DMS53 treated with DMSO at 0.1 percent for 48 hours (cell line): ENCODE measurements around the gene AURKB.
A peak's percentile ranks its signal among the peaks of the same experiment; 100 is the strongest.
"Not testable (repeated sequence)": the region's sequence is repeated elsewhere in the genome, so short reads cannot be mapped to it uniquely, and the experiment has no call there.

Source experiments
- DNase-seq: peaks from one replicate; lab custom pipeline; 2025; ENCODE audit not compliant: unreplicated experiment; lab: John Stamatoyannopoulos, UW

The AURKB gene

DNA sequence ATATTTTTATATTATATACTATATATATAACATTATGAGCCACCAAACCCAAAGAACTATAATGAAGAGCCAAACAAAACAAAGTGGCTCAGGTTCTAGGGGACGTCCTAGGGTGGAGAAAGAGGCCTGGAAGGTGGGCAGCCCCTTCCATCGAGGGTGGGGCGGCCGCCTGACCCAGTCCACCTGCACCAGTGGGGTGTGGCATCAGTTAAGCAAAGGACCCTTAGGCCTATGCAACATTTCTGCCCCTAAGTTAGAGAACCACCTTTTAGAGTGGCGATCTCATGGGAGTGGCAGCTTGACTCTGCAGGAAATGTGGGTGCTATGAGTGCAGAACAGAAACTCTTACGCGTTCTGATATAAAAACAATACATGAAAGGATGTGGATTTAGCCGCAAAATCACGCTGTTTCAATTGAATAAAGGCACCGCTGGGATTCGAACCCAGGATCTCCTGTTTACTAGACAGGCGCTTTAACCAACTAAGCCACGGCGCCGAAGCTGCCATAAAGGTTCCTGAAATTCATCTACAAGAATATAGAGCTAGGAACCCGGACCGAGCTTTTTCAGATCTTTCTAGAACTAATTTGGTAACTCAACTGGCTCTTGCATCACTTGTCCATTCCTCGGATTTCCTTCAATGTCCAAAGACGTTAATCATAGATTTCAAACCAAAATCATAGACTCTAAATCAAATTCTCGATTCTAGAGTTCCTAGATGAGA lies 15.6 kb upstream of the AURKB start:
- DNase-seq: no peak

DNA sequence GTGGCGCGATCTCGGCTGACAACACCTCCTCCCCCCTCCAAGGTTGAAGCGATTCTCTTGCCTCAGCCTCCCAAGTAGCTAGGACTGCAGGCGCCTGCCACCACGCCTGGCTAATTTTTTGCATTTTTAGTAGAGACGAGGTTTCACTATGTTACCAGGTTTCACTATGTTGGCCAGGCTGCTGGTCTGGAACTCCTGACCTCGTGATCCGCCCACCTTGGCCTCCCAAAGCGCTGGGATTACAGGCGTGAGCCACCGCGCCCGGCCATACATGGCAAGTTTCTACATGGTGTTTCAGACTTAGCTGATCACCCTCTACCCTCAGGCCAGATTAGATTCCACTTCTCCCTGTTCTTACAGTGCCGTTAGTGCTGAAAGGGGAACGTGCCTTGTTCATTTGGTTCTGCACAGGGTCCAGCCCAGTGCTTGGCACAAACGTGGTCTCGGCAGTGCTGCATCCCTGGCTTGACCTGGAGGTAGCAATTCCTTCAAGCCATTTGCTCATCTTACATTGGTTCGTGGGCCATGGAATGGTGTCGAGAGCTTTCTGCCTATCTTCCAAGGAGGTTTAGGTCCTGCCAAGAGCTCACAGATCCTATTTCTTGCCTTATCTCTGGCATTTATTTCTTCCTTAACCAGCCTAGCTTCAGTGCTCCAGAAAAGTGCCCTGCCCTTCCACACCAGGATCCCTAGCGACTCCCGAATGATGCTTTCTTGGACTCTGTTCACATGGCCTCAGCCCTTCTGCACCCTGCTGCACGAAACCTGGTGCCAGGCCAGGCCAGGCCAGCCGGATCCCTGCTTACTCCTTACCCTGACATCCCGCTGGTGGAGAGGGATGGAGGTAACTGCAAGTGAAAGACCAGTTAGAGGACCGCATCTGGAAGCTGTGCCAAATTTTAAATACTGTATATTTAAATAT lies 14.8 kb upstream of the AURKB start:
- no peak for DNase-seq

DNA sequence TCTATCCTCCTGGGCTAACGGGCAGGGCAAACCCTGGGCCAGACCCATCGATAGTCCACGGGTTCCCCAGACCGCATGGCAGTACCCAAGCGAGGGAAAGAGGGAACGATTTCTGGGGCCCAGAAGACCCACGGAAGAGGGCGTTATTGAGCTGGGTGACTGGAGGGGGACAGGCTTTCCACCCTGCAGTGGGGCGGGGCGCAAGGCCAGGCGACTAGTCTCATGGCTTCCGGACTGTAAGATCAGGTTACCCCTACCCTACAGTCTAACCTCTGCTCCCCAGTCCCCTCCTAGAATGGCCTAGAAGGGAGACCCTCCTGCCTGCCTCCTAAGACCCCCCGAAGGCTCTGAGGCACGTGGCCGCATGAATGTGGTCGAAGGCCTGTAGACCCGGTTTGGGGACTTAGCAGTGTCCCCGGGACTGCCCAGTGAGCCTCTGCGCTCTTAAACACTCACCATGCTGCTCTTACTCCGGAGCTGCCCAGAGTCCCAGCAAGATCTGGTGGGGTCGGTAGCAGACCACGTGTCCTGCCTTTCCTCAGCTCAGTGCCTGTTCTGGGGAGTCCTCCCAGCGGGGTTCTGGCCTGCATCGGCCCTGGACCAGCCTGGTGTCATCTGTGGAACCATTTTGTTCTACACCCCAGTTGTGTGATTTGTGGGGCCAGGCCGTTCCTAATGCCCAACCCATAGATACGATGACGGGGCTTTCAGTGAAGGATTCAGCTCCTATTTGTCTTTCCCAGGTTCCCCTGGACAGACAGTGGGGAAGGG lies 13.2 kb upstream of the AURKB start:
- peak; percentile 93 for DNase-seq

DNA sequence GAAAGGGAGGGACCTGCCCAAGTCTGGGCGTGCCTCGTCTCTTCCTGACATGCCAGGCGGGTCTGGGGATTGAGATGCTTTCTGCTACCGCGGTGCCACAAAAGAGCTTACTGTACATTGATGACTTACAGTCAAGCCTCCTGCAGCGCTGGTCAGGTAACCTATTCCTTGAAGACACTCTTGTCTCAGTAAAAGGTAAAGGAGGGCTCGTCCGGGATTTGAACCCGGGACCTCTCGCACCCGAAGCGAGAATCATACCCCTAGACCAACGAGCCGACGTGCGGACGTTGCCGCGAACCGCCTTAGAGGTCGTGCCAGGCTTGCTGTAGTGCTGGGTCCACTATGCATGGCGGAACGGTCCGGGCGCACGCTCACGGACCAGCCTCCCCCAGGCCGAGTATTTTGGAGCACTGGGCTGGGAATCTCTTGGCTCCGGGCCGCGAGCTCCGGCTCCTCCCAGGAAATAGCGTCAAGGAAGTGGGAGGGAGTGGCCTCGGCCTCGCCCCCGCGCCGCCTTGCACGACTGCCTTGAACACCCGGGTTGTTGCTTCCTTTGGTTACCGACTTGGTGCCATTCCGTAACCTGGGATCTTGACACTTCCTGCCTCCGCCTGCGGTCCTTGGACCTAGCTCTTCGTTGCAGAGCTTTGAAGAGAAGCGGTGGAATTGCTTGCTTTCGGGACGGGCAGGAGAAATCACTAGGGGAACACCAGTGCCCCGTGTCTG lies 12.4 kb upstream of the AURKB start:
- peak; percentile 95 for DNase-seq

DNA sequence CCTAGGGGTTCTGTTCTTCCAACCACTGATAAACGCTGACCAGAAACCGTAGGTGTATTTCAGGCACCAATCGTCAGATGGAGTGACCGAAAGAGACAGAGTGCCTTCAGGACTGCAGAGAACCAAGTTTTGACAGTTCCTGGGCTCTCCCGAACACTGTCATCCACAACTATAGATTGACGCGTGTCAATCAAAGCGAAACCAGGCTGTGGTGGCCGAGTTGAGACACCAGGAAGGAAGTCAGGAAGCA lies 11.9 kb upstream of the AURKB start:
- peak; percentile 99 for DNase-seq

DNA sequence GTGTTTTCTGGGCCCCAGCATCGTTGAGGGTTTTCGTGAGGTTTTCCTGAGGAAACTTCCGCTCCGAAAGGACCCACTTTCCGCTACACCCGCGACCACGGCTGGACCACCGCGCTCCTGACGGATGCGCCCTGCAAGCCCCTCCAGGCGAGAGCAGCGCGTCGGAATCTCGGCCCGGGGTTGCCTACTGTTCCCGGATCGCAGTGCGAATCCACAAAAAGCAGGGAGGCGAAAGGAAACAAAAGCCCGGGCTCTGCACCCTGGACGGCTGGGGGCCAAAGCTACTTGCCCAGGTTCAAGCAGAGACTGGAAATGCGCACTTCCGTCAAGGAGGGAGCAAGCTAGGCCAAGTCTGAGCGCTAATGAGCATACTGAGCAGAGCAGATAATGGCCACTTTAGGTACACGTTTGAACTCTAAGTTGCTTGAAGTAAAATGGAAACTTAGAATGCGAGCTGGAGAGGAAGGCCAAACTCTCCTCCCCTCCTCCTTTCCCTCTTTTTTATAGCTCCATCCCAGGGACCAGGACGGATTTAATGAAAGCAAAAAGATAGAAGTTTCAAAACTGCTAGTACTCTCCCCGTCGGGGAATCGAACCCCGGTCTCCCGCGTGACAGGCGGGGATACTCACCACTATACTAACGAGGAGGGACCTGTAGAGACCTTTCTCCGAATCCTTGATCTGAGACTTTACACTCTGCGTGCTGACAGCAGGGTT lies 11.4 kb upstream of the AURKB start:
- peak; percentile 99 for DNase-seq

DNA sequence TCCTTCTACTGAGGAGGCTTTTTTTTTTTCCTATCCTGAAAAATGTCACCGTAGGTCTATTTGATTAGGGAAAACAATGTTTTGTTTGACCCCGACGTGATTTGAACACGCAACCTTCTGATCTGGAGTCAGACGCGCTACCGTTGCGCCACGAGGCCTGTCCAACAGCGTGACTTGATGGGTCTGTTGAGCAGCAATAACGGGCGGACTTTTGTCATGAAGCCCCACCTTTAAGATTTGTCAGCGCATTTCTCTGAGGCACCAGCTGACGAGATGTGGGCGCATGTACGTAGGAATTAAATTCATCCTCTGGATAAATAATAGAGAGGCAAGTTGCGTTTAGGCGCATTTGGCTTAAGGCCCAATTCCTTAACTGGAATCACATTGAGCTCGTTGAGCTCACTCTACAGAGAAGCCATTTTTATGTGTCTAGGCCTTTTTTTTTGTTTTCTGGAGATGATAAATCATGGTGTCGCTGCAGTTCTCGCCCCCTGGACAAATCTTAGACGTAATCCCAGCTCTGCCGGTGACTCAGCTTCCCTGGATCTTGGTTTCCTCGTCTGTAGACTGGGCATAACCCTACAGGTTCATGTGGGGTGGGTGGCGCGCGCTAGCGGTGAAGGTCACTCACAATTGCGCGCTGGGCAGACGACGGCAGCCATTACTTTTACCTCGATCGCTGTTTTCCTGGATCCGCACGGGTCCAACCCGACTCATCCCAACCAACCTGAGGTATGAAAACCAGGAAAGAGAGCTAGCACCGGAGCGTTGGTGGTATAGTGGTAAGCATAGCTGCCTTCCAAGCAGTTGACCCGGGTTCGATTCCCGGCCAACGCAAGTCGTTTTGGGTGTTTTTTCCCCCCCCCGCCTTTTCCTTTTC lies 10.6 kb upstream of the AURKB start:
- peak; percentile 96 for DNase-seq

DNA sequence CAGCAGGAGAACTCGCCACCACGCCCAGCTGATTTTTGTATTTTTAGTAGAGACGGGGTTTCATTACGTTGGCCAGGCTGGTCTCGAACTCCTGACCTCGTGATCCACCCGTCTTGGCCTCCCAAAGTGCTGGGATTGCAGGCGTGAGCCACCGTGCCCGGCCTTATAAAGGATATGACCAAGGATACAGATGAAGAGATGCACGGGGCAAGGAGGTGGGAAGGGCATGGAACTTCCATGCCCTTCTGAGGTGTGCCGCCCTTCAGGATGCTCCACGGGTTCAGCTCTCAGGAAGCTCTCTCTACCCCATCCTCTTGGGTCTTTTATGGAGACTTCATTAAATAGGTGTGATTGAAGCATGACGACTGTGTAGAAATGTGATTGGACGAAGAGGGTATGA lies 3.6 kb upstream of the AURKB start:
- not testable (repeated sequence) for DNase-seq

DNA sequence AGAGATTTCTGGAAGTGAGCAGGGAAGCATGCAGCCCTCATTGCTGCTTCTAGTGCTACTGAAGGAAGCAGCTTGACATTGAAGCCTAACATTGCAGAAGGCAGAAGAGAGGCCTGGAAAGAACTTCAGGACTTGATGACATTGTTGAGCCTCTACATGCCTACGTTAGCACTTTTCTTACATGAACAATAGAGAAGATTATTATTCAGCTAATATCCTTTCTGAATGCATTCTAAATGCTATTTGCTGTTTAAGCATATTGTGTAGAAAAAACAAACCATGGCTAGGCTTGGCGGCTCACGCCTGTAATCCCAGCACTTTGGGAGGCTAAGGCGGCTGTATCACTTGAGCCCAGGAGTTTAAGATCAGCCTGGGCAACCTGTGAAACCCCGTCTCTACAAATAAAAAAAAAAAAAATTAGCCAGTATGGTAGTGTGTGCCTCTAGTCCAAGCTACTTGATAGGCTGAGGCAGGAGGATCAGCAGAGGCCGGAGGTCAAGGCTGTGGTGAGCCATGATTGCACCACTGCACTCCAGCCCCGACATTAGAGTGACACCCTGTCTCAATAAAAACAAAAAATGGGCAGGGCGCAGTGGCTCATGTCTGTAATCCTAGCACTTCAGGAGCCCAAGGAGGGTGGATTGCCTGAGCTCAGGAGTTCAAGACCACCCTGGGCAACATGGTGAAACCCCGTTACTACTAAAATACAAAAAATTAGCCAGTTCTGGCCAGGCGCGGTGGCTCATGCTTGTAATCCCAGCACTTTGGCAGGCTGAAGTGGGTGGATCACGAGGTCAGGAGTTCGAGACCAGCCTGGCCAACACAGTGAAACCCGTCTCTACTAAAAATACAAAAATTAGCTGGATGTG lies 2.2 kb upstream of the AURKB start:
- no peak for DNase-seq

DNA sequence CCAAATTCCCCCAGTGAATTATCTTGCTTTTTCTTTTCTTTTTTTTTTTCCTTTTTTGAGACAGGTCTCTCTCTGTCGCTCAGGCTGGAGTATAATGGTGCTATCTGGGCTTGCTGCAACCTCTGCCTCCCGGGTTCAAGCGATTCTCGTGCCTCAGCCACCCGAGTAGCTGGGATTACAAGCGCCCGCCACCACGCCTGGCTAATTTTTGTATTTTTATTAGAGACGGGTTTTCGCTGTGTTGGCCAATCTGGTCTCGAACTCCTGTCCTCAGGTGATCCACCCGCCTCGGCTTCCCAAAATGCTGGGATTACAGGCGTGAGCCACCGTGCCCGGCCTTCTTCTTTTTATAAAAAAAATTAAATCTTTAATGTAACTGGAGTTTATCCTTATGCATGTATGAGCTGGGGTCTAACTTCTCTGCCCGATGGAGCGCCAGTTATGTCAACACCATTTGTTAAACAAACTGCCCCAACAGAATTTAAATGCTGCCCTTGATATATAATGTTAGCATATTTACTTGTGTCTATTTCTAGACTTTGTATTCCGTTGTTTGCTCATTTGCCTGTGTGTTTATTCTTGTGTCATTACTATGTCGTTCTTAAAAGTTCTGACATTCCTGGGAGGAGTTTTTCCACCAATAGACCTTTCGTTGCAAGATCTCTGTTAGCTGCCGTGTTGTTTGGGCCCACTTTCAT lies 535 bp upstream of the AURKB start:
- DNase-seq: no peak

DNA sequence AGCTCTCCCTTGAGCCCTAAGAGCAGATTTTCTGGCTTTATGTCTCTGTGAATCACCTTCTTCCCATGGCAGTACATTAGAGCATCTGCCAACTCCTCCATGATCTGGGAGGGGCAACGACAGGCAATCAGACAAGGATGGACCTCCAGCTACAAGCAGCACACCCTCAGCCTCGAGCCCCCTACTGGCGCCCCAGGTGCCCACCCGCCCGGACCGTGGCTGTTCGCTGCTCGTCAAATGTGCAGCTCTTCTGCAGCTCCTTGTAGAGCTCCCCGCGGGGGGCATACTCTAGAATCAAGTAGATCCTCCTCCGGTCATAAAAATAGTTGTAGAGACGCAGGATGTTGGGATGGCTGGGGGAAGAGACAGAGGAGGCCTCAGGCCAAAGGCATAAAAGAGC lies 3.8 kb downstream of the AURKB start:
- no peak for DNase-seq

DNA sequence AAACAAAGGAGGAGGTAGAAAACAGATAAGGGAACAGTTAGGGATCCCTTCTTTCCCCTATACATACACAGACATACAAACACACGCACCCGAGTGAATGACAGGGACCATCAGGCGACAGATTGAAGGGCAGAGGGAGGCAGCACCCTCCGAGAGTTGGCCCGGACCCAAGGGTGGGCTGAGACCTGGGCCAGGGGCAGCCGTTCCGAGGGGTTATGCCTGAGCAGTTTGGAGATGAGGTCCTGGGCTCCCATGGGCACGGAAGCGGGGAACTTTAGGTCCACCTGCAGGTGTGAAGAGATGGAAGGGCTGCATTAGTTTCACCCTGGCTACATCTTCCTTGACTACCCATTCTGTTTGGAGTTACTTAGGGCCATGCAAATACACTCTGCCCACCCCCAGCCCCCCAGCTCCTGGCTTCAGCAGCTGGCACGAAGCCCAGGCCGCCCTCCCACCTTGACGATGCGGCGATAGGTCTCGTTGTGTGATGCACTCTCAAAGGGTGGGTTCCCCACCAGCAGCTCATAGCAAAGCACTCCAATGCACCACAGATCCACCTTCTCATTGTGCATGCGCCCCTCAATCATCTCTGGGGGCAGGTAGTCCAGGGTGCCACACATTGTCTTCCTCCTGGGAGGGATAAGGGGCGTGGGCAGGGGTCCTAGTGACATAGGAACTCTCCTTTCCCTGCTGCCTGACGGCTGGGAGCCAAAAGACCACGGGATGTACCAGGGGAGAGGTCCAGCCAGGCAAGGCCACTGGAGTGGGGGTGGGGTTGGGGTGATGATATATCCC lies 5.4 kb downstream of the AURKB start:
- DNase-seq: no peak

DNA sequence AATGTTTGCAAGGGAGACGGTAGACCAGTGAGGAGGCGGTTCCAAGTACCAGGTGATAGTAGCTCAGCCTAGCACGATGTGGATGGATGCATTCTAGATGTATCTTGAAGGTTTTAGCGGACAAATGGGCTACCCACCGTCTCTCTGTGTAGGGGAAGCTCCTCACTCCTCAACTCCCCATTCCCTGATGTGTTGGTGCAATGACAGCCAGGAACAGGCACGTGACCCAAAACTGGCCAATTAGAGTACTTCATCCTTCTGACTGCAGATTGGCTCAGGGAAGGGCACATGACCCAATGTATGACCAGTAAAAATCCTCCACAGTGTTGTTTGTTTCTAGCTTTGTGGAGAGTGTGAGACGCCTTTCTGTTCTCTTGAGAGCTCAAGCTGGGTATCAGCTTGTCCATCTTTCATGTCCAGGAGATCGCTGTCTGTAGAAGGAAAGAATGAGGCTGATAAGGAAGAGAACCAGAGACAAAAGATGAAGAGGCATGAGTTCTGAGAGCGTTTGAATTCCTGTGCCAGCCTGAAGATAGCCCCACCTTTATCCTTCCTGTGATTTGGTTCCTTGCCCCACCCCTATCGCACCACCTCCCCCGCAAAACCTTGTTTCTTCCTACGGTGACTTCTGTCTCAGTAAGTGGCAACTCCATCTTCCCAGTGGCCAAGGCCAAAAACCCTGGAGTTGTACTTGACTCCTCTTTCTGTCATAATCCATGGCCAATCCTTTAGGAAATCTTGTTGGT lies 18.1 kb downstream of the AURKB start:
- peak; percentile 99 for DNase-seq

DNA sequence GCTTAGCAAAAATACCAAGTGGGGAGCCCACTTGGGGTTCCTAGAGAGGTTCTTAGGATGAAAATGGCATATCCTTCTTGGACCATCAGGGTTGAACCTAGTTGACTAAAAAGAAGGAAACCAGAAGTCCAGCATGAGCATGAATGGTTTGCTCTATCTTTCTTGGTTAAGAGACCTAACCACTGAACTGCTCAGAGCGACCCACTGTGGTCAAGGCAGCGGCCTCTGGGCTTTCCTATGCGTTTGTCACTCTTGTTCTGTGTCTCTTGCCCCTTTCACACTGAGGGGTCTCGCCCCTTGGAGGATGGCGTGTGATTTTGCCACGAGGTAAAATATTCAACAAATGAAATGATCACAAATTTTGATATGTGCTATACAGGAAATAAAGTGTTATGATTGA lies 19.9 kb downstream of the AURKB start:
- DNase-seq: peak; percentile 70

DNA sequence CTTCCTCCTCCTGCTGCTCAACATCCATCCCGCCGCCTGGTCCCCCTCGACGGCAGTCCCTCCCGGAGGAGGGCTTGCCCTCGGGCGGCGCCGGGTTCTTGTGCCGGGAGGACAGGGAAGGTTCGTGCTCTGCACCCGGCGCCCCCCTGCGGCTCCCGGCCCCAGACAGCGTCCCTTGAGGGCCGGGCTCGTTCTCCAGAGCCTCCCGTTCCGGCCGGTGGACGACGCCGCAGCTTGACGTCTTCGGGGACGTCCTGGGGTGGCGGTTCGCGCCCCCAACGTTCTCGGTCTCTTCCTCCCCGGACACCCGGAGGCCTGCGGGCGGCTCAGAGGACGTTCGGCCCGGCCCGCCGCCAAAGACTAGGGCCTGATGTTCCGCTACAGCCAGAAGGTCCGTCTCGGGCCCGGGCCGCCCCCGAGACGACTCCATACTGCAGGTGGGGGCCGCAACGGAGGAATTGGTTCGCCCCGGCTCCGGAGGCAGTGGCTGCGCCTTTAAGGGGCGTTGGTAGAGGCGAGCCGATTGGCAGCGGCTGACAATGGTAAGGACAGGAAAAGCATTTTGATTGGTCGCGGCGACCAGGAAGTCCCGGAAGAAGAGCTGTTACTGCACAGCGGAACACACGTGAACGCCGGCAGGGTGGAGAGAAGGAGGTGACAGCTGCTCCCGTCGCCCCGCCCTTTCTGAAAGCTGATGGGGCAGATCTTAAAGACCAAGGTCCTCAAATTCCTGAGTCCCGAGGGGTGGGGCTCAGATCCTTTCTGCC lies 20.5 kb downstream of the AURKB start, which contains the start of gene BORCS6:
BORCS6 (minus strand) TSS at position 470 of the 767 bp plus-strand sequence; CDS start at position 430, 40 bp downstream.
- peak; percentile 99 for DNase-seq
